ENCODE results near the gene SH2D5.

Gene SH2D5

DNA sequence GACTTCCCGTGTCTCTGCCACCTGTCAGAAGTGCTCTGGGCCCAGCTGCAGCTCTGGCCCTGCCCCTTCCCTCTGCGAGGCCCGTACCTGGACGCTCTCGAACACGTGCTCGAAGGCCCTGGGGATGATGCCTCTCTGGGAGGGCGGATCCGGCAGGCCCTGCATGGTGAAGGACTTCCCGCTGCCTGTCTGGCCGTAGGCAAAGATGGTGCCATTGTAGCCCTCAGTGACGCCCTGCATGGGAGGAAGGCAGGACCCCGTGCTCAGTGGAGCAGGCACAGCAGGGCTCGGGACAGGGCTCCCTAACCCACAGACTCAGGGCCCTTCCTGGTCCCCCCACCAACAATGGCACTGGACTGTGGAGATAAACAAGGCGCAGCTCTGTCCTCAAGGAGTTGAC, 17.1 kb downstream of the SH2D5 start:
- DNase-seq (ENCODE audit: extremely low read depth in 1 of 2, low read depth in 1 of 2): no peak

DNA sequence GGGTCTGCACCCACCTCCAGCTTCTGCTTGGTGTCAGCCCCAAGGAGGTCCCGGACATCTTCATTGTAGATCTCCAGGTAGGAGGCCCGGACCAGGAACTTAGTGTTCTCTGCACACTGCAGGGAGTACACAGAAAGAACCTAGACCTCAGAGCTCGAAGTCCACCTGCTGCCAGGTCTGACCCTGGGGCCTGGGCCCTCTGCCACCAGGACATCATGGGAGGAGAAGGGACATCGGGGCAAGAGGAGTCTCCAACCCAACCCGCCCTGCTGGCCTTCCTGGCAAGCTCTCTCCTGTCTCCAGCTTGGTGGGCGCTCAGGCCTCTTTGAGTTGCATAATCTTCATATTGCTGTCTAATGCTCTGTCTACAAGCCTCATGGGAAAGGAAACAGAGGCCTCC, 19.1 kb downstream of the SH2D5 start:
- DNase-seq (ENCODE audit: extremely low read depth in 1 of 2, low read depth in 1 of 2): no peak

DNA sequence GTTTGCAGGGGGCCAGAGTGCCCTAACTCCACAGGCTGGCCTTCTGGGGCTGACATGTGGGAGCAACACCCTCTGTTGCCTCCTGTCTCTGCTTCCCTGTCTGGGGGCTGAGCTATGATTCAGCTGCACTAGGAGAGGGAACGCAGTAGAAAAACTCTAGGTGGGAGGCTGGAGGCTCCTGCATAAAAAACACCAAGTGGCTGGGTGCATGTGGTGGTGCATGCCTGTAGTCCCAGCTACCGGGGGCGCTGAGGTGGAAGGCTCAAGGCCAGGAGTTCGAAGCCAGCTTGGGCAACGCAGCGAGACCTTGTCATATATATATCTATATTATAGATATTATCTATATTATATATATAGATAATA, 20.3 kb downstream of the SH2D5 start:
- DNase-seq (ENCODE audit: extremely low read depth in 1 of 2, low read depth in 1 of 2): no peak

DNA sequence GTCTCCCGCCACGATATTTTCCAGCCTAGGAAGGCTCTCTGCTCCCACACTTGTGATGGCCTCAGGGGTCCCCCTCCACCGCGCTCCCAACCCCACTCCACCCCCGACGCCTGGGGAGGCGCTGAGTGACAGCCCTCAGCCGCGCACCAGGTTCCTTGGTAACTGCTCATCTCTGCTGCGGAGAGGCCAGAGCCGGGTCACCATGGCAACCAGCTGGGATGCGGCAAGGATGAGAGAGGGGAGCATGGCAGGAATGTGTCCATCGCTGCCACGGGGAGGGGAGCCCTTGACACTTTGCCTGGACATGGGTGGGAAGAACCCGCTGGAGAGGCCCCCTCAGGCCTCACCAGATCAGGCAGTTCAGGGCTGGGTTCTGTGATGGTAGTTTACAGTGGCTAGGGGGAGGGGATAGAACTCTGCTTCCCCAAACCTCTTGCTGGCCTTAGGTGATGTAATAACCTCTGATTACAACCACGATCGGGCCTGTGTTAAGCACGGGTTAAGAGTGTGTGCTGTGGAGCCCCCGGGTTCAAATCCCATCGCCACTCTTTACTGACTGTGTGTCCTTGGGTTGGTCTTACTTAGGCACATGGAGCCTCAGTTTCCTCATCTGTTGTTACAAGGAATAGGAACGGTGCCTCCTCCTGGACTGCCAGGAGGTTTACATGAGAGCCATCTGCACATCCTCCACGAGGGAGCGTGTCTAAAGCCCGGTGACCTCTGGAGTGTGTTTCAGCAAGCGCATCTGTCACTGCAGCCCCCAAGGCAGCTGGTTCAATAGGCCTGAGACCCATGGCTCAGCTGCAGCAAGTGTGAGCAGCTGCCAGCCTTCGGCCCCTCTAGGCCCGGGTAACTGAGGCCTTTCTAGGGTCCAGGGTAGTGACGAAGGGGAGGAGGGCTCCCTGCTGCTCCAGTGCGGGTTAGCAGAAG, 21.0 kb downstream of the SH2D5 start:
- DNase-seq (ENCODE audit: extremely low read depth in 1 of 2, low read depth in 1 of 2): no peak

DNA sequence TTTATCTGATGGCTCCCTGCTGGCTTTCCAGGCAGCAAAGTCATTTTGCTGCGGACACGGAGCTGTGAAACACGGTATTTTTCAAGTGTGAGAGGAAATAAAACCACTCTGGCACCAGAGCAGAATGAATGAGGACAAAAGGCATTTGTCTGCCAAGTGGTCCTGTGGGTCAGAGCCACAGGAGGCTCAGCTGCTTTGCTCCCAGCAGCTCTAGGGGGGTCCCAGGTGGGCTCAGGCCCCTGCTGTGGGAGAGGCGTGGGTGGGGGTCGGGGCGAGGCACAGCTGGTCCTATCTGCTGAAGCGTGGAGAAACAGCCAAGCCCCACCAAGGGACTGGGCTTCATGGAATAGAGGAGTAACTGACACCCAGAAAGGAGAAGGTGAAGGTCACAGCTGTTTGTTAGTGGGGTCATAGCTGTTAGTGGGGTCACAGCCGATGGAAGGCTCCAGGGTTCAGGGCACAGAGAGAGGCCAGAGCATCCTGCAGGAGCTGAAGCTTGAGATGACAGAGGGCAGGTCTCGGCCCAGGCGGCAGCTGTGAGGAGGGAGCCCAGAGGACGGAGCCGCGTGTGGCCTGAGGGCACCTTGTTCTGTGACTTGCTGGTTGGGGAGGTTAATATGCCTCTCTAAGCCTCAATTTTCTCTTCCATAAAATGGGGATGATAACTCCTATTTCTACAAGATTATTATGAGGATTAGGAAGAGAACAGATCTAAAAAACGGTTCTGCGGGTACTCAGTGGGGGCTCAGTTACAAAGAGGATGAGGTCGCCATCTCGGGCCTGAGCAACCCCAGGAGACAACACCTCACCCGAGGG, 21.8 kb downstream of the SH2D5 start:
- DNase-seq (ENCODE audit: extremely low read depth in 1 of 2, low read depth in 1 of 2): no peak

DNA sequence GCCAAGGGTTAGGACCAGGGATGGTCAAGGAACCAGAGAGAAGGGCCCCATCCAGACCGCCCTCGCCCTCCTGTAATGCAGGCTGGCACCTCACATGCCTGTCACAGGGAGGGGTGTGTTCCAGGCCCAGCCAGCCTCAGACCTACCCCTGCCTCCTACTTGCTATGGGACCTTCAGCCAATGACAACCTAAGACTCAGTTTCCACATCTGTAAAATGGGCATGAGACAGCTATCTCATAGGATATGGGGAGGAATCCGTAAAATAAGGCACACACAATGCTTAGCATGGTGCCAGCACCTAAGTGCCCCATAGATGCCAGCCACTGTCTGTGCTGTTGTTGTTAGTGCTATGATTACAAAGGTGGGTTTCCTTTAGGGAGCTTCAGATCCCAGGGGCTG, 22.6 kb downstream of the SH2D5 start:
- DNase-seq (ENCODE audit: extremely low read depth in 1 of 2, low read depth in 1 of 2): no peak

DNA sequence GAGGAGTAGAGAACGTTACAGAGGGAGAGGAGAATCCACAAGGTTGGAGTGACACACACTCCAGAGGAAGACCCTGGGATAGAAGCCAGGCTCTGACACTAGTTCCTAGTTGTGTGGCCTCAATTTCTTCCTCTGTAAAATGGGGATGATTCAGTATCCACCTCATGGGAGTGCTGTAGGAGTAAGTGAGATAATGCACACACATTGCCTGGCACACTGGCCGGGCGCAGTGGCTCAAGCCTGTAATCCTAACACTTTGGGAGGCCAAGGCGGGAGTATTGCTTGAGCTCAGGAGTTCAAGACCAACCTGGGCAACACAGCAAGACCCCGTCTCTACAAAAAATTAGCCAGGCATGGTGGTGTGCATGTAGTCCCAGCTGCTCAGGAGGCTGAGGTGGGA, 23.6 kb downstream of the SH2D5 start:
- DNase-seq (ENCODE audit: extremely low read depth in 1 of 2, low read depth in 1 of 2): no peak

DNA sequence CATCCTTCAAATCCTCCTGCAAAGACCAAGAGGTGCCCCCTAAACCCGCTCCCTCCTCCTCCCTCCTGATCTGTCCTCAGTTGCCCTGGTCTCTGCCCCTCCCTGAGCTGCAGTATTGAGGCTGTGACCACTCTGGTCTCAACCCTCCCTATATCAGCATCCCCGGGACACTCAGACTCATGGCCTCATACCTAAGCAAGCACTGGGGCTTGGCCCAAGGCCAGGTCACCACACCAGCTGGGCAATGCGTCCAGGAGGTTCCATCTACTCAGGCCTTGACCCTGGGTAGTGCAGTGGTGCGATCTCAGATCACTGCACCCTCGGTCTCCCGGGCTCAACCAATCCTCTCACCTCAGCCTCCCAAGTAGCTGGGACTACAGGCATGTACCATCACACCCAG, 24.4 kb downstream of the SH2D5 start:
- DNase-seq (ENCODE audit: extremely low read depth in 1 of 2, low read depth in 1 of 2): no peak

DNA sequence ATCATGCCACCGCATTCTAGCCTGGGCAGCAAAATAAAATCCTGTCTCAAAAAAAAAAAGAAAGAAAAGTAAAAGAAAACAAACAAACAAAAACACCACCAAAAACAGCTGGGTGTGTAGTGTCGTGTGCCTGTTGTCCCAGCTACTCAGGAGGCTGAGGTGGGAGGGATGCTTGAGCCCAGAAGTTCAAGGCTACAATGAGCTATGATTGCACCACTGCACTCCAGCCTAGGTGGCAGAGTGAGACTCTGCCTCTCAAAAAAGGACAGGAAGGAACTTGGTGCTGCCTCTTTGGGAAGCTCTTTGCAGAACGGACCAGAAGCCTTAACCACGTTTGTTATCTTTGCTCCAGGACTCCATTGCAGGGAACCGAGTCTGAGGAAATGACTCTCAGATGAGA, 25.7 kb downstream of the SH2D5 start:
- DNase-seq (ENCODE audit: extremely low read depth in 1 of 2, low read depth in 1 of 2): no peak

DNA sequence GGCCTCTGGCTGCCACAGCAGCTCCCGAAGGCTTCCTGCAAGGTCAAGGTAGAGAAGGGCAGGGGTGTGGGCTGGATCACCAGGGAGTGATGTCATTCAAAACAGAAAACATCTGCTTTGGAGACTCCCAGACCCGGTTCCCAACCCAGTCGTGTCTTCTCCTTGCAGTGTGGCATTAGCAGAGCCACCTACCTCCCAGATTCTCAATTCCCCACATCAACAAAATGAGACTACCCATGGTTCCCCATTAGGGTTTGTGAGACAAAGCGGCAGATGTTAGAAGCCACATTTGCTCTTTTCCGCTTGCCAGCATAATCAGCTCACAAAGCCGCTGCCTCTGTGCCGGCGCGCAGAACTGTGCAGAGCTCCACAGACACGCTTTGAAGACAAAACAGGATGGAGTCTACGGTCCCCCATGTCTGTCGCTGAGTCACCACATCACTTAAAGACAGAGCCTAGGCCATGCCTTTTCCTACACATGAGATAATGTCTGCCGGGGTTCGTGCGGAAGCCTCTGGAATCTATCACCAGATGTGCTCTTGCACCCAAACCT, 27.2 kb downstream of the SH2D5 start:
- DNase-seq (ENCODE audit: extremely low read depth in 1 of 2, low read depth in 1 of 2): no peak

DNA sequence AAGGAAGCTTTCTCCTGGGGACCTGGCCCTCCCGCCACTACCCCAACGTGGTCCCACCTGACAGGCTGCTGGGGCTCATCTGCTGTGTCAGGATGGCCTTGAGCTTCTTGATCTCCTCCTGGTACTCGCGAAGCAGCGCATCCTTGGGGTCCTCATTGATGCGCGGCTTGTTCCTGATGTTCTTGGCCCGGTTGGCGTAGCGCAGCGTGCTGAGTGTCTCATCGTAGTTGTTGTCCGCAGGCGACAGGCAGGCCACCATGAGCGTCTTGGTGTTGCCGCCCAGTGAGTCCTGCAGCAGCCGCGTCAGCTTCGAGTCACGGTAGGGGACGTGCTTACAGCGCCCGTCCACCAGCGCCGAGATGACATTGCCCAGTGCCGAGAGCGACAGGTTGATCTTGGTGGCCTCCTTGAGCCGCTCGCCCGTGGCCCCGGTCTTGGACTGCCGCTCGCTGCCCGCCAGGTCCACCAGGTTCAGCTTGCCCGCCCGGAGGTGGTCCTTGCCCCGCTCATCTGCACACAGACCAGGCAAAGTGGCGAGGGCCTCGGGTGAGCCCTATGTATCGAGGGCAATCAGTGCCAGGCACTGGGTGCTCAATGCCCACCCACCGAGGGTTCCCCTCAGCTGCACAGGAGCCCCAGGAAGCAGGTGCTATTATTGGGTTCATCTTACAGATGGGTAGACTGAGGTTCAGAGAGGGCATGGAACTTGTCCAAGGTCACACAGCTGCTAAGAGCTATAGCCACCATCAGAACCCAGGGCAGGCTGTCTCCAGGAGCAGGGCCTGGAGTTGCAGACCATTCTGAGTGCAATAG, 27.9 kb downstream of the SH2D5 start:
- no peak for DNase-seq (ENCODE audit: extremely low read depth in 1 of 2, low read depth in 1 of 2)

DNA sequence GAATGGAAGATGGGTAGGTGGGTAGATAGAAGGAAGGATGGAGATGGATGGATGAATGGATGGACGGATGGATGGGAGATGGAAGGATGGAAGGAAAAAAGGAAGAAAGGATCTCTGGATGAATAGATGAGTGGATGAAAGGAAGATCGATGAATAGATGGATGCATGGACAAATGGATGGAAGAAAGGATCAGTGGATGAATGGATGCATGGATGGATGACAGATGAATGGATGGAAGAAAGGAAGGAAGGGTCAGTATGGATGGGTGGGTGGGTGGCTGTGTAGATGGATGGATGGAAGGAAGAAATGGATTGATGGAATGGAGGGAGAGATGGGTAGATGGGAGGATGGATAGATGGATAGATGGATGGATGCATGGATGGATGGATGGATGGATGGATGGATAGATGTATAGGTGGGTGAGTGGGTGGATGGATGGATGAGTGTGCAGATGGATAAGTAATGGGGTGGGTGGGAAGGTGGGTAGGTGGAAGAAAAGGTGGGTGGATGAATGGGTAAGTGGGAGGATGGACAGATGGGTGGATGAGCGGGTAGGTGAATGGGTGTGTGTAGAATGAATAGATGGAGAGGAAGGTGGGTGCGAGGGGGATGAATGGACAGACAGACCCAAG, 29.3 kb downstream of the SH2D5 start:
- DNase-seq (ENCODE audit: extremely low read depth in 1 of 2, low read depth in 1 of 2): no peak

DNA sequence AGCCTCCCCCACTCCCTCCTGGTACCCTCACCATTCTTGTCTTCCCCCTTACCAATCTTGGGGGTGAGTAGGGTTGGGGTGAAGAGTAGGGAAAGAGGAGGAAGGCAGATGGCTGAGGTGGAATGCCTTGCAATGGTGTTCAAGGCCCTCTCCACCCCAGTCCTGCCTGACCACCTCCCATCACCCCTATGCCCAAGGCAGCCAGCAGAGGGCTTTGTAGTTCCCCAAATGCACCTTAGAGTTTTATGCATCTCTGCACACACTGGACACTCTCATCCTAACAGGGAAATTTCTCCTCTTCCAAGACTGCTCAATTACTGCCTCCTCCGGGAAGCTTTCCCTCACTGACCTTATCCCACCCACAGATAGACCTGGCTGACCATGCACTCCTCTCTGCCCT, 30.1 kb downstream of the SH2D5 start:
- DNase-seq (ENCODE audit: extremely low read depth in 1 of 2, low read depth in 1 of 2): no peak

DNA sequence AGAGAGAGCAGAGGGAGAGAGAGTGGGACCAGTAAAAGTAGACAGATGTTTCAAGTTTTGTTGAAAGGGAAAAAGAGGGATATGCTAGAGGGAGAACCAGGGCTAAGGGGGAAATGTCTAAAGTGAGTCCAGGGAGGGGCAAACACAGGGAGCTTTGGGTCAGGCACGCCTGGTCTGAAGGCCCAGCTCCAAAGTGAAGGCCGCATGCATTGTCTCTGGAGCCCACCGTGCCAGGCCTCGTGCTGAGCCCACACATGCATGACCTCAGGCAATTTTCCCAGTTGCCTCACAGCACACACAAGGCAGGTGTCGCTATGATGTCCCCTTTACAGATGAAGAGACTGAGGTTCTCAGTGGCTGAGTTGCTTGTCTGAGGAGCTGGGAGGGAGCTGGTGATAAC, 30.7 kb downstream of the SH2D5 start:
- DNase-seq (ENCODE audit: extremely low read depth in 1 of 2, low read depth in 1 of 2): no peak

DNA sequence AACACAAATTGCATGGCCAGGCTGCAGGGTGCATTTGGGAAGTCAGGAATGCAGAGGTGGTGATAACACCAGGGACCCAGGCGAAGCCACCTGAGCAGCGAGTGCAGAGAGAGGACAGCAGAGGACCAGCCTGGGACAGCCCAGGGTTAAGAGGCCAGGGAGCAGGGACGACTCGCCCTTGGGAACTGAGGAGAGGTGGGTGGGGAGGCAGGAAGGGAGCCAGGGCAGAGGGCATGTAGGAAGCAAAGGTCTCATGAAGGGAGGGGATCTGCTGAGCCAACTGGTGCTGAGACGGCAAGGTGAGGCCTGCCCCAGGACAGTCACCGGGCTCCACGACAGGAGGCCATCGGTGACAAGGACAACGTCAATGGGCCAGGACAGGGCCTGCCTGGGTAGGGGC, 31.1 kb downstream of the SH2D5 start:
- no peak for DNase-seq (ENCODE audit: extremely low read depth in 1 of 2, low read depth in 1 of 2)

DNA sequence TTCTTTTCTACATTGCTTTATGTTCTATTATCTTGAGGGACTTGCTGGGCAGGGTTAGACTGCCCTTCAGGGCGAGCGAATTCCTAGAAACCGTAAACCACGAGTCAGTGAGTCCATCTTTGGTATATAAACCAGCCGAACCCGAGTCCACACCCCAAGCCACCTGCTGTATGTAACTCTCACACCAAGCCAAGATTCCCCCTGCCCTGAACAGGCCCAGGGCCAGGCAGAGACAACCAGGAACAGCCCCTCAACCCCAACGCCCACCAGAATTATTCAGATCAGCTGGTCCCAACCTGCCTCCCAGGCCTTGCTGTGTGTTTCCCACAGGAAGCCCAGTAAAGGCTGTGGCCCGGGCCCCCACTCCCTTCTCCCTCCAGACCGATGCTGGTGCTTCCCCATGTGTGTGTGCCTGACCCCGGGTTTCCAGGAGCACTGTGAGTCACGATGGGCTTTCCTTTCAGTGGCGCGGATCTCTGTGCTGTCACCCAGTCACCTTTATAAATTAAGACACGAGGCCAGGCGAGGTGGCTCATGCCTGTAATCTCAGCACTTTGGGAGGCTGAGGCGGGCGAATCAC, 31.8 kb downstream of the SH2D5 start:
- DNase-seq (ENCODE audit: extremely low read depth in 1 of 2, low read depth in 1 of 2): no peak

DNA sequence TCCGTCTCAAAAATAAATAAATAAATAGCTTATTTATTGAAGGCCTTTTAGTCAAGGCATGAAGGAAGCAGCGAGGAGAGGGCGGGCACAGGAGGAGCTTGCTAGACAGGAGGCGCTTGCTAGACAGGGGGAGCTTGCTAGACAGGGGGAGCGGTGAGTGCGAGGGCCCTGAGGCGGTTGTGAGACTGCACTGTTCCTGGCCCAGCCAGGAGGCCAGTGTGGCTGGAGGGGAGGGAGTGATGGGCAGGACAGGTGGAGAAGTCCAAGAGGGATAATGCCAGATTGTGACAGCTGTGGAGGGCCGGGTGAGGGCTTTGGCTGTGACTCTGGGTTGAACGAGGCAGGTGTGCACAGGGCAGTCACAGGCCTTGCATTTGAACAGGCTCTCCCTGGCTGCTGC, 32.9 kb downstream of the SH2D5 start:
- no peak for DNase-seq (ENCODE audit: extremely low read depth in 1 of 2, low read depth in 1 of 2)

DNA sequence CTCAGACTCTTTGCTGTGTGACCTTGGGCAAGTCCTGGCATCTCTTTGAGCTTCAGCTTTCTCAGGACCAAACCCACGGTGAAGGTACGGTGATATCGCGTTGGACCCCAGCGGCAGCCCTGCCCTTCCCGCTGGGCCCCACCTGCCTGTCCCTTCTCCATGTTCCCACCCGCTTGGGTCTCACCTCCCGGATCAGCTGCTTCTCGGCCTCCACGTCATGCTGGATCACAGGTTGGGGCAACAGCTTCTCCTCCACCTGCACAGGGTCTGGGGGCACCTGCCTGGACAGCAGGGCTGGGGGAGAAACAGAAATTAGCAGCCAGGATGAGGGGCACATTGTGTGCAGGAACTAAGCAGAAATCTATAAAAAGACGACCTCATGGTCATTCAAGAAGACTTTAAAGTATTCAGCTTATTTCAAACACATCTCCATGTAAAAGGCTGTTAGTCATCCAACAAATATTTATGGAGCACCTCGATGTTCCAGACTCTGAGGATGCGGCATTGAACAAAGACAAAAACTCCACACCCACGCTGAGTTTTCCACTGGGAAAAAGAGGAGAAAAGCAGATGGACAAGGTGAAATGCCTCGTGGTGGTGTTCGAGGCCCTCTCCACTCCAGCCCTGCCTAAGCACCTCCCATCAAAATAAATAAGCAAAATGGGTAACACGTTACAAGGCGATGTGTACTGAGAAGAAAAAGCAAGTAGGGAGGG, 34.1 kb downstream of the SH2D5 start:
- no peak for DNase-seq (ENCODE audit: extremely low read depth in 1 of 2, low read depth in 1 of 2)

DNA sequence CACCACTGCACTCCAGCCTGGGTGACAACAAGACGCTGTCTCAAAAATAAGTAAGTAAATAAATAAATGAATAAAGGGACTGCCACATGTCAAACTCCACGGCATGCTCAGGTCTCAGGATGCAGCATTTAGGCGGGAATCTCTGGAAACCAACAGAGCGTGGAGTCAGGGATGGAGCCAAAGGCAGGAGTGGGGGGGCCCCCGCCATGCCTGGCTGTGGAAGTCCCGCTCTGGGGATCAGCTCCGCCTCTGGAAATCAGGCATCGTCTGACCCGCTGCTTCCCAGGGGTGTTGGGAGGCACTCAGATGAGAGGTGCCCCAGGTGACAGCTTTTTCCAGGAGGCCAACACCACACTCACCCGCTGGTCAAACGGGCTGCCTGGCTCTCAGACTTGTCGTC, 34.9 kb downstream of the SH2D5 start:
- no peak for DNase-seq (ENCODE audit: extremely low read depth in 1 of 2, low read depth in 1 of 2)
